ENCODE results near the gene GNAO1.

The GNAO1 gene

DNA sequence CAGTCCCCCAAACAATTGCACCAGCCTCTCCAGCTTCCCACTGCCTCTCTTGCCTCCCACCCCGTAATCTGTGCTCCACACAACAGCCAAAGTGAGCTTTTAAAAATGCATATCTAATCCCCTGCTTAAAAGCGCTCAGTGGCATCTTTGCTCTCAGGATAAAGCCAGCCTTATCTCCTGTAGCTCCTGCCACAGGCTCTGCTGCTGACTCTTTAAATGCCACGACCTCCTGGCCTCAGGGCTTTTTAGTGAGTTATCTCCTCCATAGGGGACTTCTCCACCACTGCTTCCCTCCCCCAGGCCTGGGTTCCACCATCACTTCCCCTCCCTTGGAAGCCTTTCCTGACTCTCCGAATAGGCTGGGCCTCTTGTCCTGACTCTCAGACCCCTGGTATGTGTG is 98.6 kb downstream of the GNAO1 start:
- DNase-seq (ENCODE audit: low read depth): no peak
- H3K4me3 ChIP-seq (ENCODE audit: low read depth, low read length): no peak overlapping the region
- TF ChIP-seq, protein P1, sequence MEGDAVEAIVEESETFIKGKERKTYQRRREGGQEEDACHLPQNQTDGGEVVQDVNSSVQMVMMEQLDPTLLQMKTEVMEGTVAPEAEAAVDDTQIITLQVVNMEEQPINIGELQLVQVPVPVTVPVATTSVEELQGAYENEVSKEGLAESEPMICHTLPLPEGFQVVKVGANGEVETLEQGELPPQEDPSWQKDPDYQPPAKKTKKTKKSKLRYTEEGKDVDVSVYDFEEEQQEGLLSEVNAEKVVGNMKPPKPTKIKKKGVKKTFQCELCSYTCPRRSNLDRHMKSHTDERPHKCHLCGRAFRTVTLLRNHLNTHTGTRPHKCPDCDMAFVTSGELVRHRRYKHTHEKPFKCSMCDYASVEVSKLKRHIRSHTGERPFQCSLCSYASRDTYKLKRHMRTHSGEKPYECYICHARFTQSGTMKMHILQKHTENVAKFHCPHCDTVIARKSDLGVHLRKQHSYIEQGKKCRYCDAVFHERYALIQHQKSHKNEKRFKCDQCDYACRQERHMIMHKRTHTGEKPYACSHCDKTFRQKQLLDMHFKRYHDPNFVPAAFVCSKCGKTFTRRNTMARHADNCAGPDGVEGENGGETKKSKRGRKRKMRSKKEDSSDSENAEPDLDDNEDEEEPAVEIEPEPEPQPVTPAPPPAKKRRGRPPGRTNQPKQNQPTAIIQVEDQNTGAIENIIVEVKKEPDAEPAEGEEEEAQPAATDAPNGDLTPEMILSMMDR (IDR thresholded peaks at IDR 0.05; ENCODE audit: low read depth, low read length, missing control alignments): no peak
- in situ Hi-C loops (cut with HindIII; ENCODE audit: low sequenced_read_pairs): no loop called here

DNA sequence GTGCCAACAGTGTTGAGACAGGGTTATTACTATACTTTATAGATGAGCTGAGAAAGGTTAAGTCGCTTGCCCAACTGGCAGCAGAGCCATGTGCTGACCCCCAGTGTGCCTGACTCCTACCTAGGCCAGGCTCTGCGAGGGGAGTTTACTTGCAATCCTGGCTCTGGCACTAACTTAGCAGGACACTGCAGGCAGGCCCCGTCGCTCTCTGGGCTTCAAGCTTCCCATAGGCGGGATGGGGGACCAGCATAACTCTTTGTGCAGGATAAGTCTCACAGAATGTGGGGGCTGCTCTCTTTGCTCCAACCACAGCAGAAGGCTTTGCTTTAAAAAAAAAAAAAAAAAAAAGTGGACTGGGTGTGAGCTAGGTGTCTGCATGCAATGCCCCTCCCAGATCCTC is 102.7 kb downstream of the GNAO1 start:
- TF ChIP-seq, protein P1 (IDR thresholded peaks at IDR 0.05; ENCODE audit: low read depth, low read length, missing control alignments): no peak
- in situ Hi-C loops (cut with HindIII; ENCODE audit: low sequenced_read_pairs): no loop called here
- H3K4me3 ChIP-seq (ENCODE audit: low read depth, low read length): no peak overlapping the region
- DNase-seq (ENCODE audit: low read depth): no peak

DNA sequence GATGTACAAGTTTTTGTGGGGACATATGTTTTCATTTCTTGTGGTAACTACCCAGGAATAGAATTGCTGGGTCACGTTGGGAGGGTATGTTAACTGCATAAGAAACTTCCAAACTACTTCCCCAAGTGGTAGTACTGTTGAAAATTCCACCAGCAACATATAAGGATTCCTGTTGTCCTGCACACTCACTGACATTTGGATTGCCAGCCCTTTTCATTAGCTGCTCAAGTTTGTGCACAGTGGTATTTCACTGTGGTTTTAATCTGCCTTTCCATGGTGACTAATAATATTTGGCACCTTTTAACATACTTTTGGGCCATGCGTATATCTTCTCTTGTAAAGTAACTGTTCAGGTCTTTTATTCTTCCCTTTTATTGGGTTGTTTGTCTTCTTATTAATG is 103.3 kb downstream of the GNAO1 start:
- TF ChIP-seq, protein P1 (IDR thresholded peaks at IDR 0.05; ENCODE audit: low read depth, low read length, missing control alignments): no peak
- peak; percentile 74 for DNase-seq (ENCODE audit: low read depth)
- in situ Hi-C loops (cut with HindIII; ENCODE audit: low sequenced_read_pairs): no loop called here
- no peak overlapping the region for H3K4me3 ChIP-seq (ENCODE audit: low read depth, low read length)

DNA sequence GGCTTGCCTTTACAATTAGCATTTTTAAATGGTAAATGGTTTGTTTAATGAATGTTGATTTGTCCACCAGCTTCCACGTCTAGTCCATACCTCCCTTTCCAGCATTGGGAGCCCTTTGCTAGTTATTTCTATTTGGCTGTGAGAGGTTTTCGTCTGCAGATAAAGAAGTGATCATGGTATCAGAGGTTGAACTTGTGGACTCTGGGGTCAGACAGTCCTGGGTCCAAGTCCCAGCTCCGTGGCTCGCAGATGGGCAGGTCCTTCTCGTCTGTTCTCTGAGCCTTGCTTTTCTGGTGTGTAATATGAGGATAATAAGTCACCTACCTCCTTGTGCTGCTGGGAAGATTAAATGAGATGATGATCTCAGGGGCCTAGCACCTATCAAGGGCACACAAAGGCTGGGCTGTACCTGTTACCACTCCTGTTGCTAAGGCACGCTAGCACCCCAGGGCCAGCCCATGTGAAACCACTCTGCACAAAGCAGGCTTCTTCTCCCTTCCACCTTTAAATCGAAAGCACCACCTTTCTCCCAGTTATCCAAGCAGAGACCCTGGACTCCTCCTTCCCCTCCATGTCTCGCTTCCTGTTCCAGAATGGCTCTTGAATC is 103.9 kb downstream of the GNAO1 start:
- TF ChIP-seq, protein P1 (IDR thresholded peaks at IDR 0.05; ENCODE audit: low read depth, low read length, missing control alignments): no peak
- H3K4me3 ChIP-seq (ENCODE audit: low read depth, low read length): no peak overlapping the region
- in situ Hi-C loops (cut with HindIII; ENCODE audit: low sequenced_read_pairs): no loop called here
- no peak for DNase-seq (ENCODE audit: low read depth)

DNA sequence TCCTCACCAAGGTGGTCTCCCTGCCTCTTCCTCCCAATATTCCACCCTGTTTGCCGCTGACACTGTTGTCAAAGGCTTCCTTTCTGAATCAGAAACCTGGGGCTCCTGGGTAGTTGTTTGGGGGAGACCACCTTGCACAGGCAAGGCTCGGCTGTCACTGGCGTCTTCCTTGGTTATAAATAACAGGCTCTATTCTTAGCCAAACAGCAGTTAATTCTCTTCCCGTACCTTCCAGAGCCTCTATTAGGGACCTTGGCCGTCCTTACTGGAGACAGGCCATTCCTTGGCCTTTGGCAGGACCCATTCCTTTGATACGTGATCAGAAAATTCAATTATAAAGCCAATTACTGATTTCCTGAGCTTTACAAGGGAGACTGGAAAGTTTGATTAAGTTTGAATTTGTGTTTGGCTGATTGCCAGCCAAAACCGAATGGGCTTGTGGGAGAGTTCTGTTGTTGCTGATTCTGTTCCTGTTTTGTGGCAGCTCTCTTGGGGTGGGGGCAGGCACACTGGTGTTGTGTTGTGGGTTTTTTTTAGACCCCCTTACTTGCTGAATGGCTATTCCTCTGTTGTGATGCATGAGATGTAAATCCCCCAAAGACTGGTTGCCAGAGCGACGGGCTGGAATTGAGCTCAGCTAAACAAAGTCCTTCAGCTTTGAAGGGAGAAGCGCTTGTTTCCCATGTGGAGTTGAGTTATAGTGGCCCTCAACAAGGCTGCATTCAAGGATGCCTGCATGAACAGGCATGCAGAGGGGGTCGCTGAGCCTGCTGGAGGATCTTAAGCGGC is 104.6 kb downstream of the GNAO1 start:
- TF ChIP-seq, protein P1 (IDR thresholded peaks at IDR 0.05; ENCODE audit: low read depth, low read length, missing control alignments): no peak
- in situ Hi-C loops (cut with HindIII; ENCODE audit: low sequenced_read_pairs): no loop called here
- DNase-seq (ENCODE audit: low read depth): no peak
- H3K4me3 ChIP-seq (ENCODE audit: low read depth, low read length): no peak overlapping the region

DNA sequence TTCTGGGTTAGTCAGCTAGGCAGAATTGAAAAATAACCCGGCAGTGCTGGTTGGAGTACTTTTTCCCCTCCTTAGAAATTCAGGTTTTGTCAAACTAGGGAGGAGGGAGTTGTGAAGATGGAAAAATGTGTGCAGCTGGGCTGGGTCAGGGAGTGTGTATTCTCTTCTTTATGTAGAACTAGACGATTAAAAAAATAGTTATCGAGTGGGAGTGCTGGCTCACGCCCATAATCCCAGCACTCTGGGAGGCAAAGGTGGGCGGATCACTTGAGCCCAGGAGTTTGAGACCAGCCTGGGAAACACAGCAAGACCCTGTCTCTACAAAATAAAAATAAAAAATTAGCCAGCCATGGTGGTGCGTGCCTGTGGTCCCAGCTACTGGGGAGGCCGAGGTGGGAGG is 106.4 kb downstream of the GNAO1 start:
- in situ Hi-C loops (cut with HindIII; ENCODE audit: low sequenced_read_pairs): no loop called here
- TF ChIP-seq, protein P1 (IDR thresholded peaks at IDR 0.05; ENCODE audit: low read depth, low read length, missing control alignments): no peak
- DNase-seq (ENCODE audit: low read depth): no peak
- H3K4me3 ChIP-seq (ENCODE audit: low read depth, low read length): no peak overlapping the region

Data from astrocyte of the cerebellum (primary cell).